ENCODE results near the gene ROBO2.
"Not testable (repeated sequence)": the region's sequence is repeated elsewhere in the genome, so short reads cannot be mapped to it uniquely, and the experiment has no call there.

The ROBO2 gene

GRCh38 chr3:77338195-77338594 lies 298.3 kb downstream of the ROBO2 start:
- DNase-seq (ENCODE audit: low read depth): no peak

- no peak for DNase-seq (ENCODE audit: low read depth)
Measured at GRCh38 chr3:77342027-77342426, 302.1 kb downstream of the ROBO2 start.

- DNase-seq (ENCODE audit: low read depth): no peak
Measured at GRCh38 chr3:77342688-77343087, 302.8 kb downstream of the ROBO2 start.

GRCh38 chr3:77345009-77345408 lies 305.1 kb downstream of the ROBO2 start:
- no peak for DNase-seq (ENCODE audit: low read depth)

GRCh38 chr3:77348244-77348855 lies 308.5 kb downstream of the ROBO2 start:
- no peak for DNase-seq (ENCODE audit: low read depth)

GRCh38 chr3:77354958-77355357 lies 315.1 kb downstream of the ROBO2 start:
- DNase-seq (ENCODE audit: low read depth): no peak

GRCh38 chr3:77362936-77363335 lies 323.0 kb downstream of the ROBO2 start:
- no peak for DNase-seq (ENCODE audit: low read depth)

GRCh38 chr3:77365152-77365551 lies 325.3 kb downstream of the ROBO2 start:
- no peak for DNase-seq (ENCODE audit: low read depth)

GRCh38 chr3:77370413-77370812 lies 330.5 kb downstream of the ROBO2 start:
- no peak for DNase-seq (ENCODE audit: low read depth)

GRCh38 chr3:77372018-77372417 lies 332.1 kb downstream of the ROBO2 start:
- no peak for DNase-seq (ENCODE audit: low read depth)

- no peak for DNase-seq (ENCODE audit: low read depth)
Measured at GRCh38 chr3:77372634-77373346, 332.9 kb downstream of the ROBO2 start.

GRCh38 chr3:77373619-77374018 lies 333.7 kb downstream of the ROBO2 start:
- DNase-seq (ENCODE audit: low read depth): no peak

GRCh38 chr3:77376511-77376910 lies 336.6 kb downstream of the ROBO2 start:
- no peak for DNase-seq (ENCODE audit: low read depth)

GRCh38 chr3:77377717-77378116 lies 337.8 kb downstream of the ROBO2 start:
- DNase-seq (ENCODE audit: low read depth): no peak

- DNase-seq (ENCODE audit: low read depth): no peak
Measured at GRCh38 chr3:77380136-77380535, 340.2 kb downstream of the ROBO2 start.

GRCh38 chr3:77381431-77381830 lies 341.5 kb downstream of the ROBO2 start:
- no peak for DNase-seq (ENCODE audit: low read depth)

GRCh38 chr3:77392181-77392580 lies 352.3 kb downstream of the ROBO2 start:
- no peak for DNase-seq (ENCODE audit: low read depth)

- no peak for DNase-seq (ENCODE audit: low read depth)
Measured at GRCh38 chr3:77394046-77394445, 354.1 kb downstream of the ROBO2 start.

GRCh38 chr3:77404871-77405270 lies 365.0 kb downstream of the ROBO2 start:
- DNase-seq (ENCODE audit: low read depth): no peak

GRCh38 chr3:77407441-77407840 lies 367.5 kb downstream of the ROBO2 start:
- no peak for DNase-seq (ENCODE audit: low read depth)

- DNase-seq (ENCODE audit: low read depth): not testable (repeated sequence)
Measured at GRCh38 chr3:77410334-77410733, 370.4 kb downstream of the ROBO2 start.

- DNase-seq (ENCODE audit: low read depth): no peak
Measured at GRCh38 chr3:77411334-77411733, 371.4 kb downstream of the ROBO2 start.

- DNase-seq (ENCODE audit: low read depth): no peak
Measured at GRCh38 chr3:77412021-77412438, 372.1 kb downstream of the ROBO2 start.

GRCh38 chr3:77412584-77412983 lies 372.7 kb downstream of the ROBO2 start:
- no peak for DNase-seq (ENCODE audit: low read depth)

Measured in activated T-cell treated with anti-CD3 and anti-CD28 coated beads for 1 hour (primary cell).